Retina (tissue), 1 donor: ENCODE results near the gene SLC2A10.
"Not testable (repeated sequence)": the region's sequence is repeated elsewhere in the genome, so short reads cannot be mapped to it uniquely, and the experiment has no call there.

Experiments
- DNase-seq: peaks from one replicate; pipeline ENCODE4 v3.0.0-alpha.2; 2016

Gene SLC2A10

GRCh38 chr20:46709459-46710152, at the start of gene SLC2A10:
Gene SLC2A10, plus strand, starts transcription at chr20:46709649. Its CDS starts 88 bp downstream, at chr20:46709737.
- peak; percentile 81 for DNase-seq

GRCh38 chr20:46660487-46660886, 49.0 kb upstream of the SLC2A10 start:
- no peak for DNase-seq

GRCh38 chr20:46661659-46662058, 47.8 kb upstream of the SLC2A10 start:
- DNase-seq: no peak

- no peak for DNase-seq
These were observed 45.9 kb upstream of the SLC2A10 start for GRCh38 chr20:46663531-46663930.

GRCh38 chr20:46665602-46666001, 43.8 kb upstream of the SLC2A10 start:
- no peak for DNase-seq

- DNase-seq: no peak
These were observed 43.1 kb upstream of the SLC2A10 start for GRCh38 chr20:46666306-46666705.

- DNase-seq: no peak
These were observed 42.5 kb upstream of the SLC2A10 start for GRCh38 chr20:46666818-46667515.

GRCh38 chr20:46670228-46670584, 39.2 kb upstream of the SLC2A10 start:
- no peak for DNase-seq

- DNase-seq: no peak
These were observed 38.6 kb upstream of the SLC2A10 start for GRCh38 chr20:46670585-46671584.

GRCh38 chr20:46671866-46672542, 37.4 kb upstream of the SLC2A10 start:
- DNase-seq: no peak

- no peak for DNase-seq
These were observed 36.8 kb upstream of the SLC2A10 start for GRCh38 chr20:46672543-46673148.

- DNase-seq: no peak
These were observed 35.8 kb upstream of the SLC2A10 start for GRCh38 chr20:46673394-46674252.

- DNase-seq: peak; percentile 55
These were observed 35.0 kb upstream of the SLC2A10 start for GRCh38 chr20:46674253-46675083.

- DNase-seq: not testable (repeated sequence)
These were observed 32.7 kb upstream of the SLC2A10 start for GRCh38 chr20:46676649-46677316.

- no peak for DNase-seq
These were observed 31.8 kb upstream of the SLC2A10 start for GRCh38 chr20:46677608-46678007.

- no peak for DNase-seq
These were observed 30.9 kb upstream of the SLC2A10 start for GRCh38 chr20:46678516-46678915.

GRCh38 chr20:46680684-46681031, 28.8 kb upstream of the SLC2A10 start:
- no peak for DNase-seq

GRCh38 chr20:46681032-46681854, 28.2 kb upstream of the SLC2A10 start:
- peak; percentile 72 for DNase-seq
